Measurements from ENCODE around the gene THSD4. TPM values are rescaled to one million over a fixed set of nuclear protein-coding genes. Genes with fewer than 3 reads are reported as not detected.

The THSD4 gene
- total RNA-seq, 1 donor from 2014 or later: 2.5 TPM

- no peaks in the 10 kb centered on the region for H3K79me2 ChIP-seq (ENCODE audit: insufficient read depth, low read length)
- no peak overlapping the region for H3K4me2 ChIP-seq (ENCODE audit: low read length)
- H3K4me3 Mint-ChIP-seq (ENCODE audit: unreplicated experiment): no peak overlapping the region
- no peak overlapping the region for H3K27ac ChIP-seq (ENCODE audit: low read depth, low read length)
- FAIRE-seq (no peak), DNase-seq (ENCODE audit: low read depth) (no peak)
- no peaks in the 10 kb centered on the region for H3K9me3 Mint-ChIP-seq (ENCODE audit: unreplicated experiment)
- no peaks in the 10 kb centered on the region for H4K20me1 ChIP-seq (ENCODE audit: insufficient read depth, low read length)
- no peaks in the 10 kb centered on the region for H3K36me3 Mint-ChIP-seq (ENCODE audit: low read depth, unreplicated experiment)
- no peak overlapping the region for H3K9ac ChIP-seq (ENCODE audit: low read length)
- no peak overlapping the region for H2AFZ ChIP-seq (ENCODE audit: low read depth, low read length)
- no peaks in the 10 kb centered on the region for H3K27me3 ChIP-seq (ENCODE audit: insufficient read depth, low read length)
- no peak overlapping the region for H3K4me3 ChIP-seq (ENCODE audit: insufficient read depth, low read depth, low read length)
- TF ChIP-seq EZH2 (IDR thresholded peaks at IDR 0.05; ENCODE audit: insufficient read depth, low read length) (no peak), CTCF (IDR thresholded peaks at IDR 0.05; ENCODE audit: insufficient read depth, low read depth, low read length) (no peak)
- no peak overlapping the region for H3K27ac Mint-ChIP-seq (ENCODE audit: unreplicated experiment)
- H3K9me3 ChIP-seq (ENCODE audit: insufficient read depth, low read depth, low read length): no peaks in the 10 kb centered on the region
- no peaks in the 10 kb centered on the region for H3K4me1 ChIP-seq (ENCODE audit: insufficient read depth, low read length)
- no peaks in the 10 kb centered on the region for H3K36me3 ChIP-seq (ENCODE audit: insufficient read depth, low read length)
- H3K4me1 Mint-ChIP-seq (ENCODE audit: low read depth, unreplicated experiment): peaks cover 3% of the 10 kb centered on the region
- H3K27me3 Mint-ChIP-seq (ENCODE audit: low read depth, unreplicated experiment): peaks cover 2% of the 10 kb centered on the region
Measured at GRCh38 chr15:71422530-71423259, 307.4 kb downstream of the THSD4 start.

- FAIRE-seq: no peak
- no peak for TF ChIP-seq CTCF (IDR thresholded peaks at IDR 0.05; ENCODE audit: insufficient read depth, low read depth, low read length)
- no peak for TF ChIP-seq EZH2 (IDR thresholded peaks at IDR 0.05; ENCODE audit: insufficient read depth, low read length)
- H3K4me3 Mint-ChIP-seq (ENCODE audit: unreplicated experiment): no peak overlapping the region
- Histone ChIP-seq H3K4me2 (ENCODE audit: low read length) (no peak overlapping the region), H3K4me1 (ENCODE audit: insufficient read depth, low read length) (no peaks in the 10 kb centered on the region), H4K20me1 (ENCODE audit: insufficient read depth, low read length) (no peaks in the 10 kb centered on the region), H3K4me3 (ENCODE audit: insufficient read depth, low read depth, low read length) (no peak overlapping the region), H3K79me2 (ENCODE audit: insufficient read depth, low read length) (no peaks in the 10 kb centered on the region), H3K9me3 (ENCODE audit: insufficient read depth, low read depth, low read length) (no peaks in the 10 kb centered on the region), H2AFZ (ENCODE audit: low read depth, low read length) (no peak overlapping the region), H3K36me3 (ENCODE audit: insufficient read depth, low read length) (no peaks in the 10 kb centered on the region), H3K27ac (ENCODE audit: low read depth, low read length) (no peak overlapping the region), H3K27me3 (ENCODE audit: insufficient read depth, low read length) (no peaks in the 10 kb centered on the region), H3K9ac (ENCODE audit: low read length) (no peak overlapping the region)
- peaks cover 3% of the 10 kb centered on the region for H3K4me1 Mint-ChIP-seq (ENCODE audit: low read depth, unreplicated experiment)
- H3K9me3 Mint-ChIP-seq (ENCODE audit: unreplicated experiment): no peaks in the 10 kb centered on the region
- DNase-seq (ENCODE audit: low read depth): no peak
- no peaks in the 10 kb centered on the region for H3K36me3 Mint-ChIP-seq (ENCODE audit: low read depth, unreplicated experiment)
- H3K27ac Mint-ChIP-seq (ENCODE audit: unreplicated experiment): no peak overlapping the region
- H3K27me3 Mint-ChIP-seq (ENCODE audit: low read depth, unreplicated experiment): peaks cover 2% of the 10 kb centered on the region
Measured at GRCh38 chr15:71424765-71425164, 309.5 kb downstream of the THSD4 start.

- Histone ChIP-seq H3K27ac (ENCODE audit: low read depth, low read length) (no peak overlapping the region), H2AFZ (ENCODE audit: low read depth, low read length) (no peak overlapping the region), H3K9ac (ENCODE audit: low read length) (no peak overlapping the region), H3K4me3 (ENCODE audit: insufficient read depth, low read depth, low read length) (no peak overlapping the region), H3K9me3 (ENCODE audit: insufficient read depth, low read depth, low read length) (no peaks in the 10 kb centered on the region), H4K20me1 (ENCODE audit: insufficient read depth, low read length) (no peaks in the 10 kb centered on the region), H3K27me3 (ENCODE audit: insufficient read depth, low read length) (no peaks in the 10 kb centered on the region), H3K36me3 (ENCODE audit: insufficient read depth, low read length) (no peaks in the 10 kb centered on the region), H3K79me2 (ENCODE audit: insufficient read depth, low read length) (no peaks in the 10 kb centered on the region), H3K4me2 (ENCODE audit: low read length) (no peak overlapping the region), H3K4me1 (ENCODE audit: insufficient read depth, low read length) (no peaks in the 10 kb centered on the region)
- Mint-ChIP-seq H3K36me3 (ENCODE audit: low read depth, unreplicated experiment) (no peaks in the 10 kb centered on the region), H3K27ac (ENCODE audit: unreplicated experiment) (no peak overlapping the region), H3K4me3 (ENCODE audit: unreplicated experiment) (no peak overlapping the region), H3K27me3 (ENCODE audit: low read depth, unreplicated experiment) (peaks cover 2% of the 10 kb centered on the region), H3K9me3 (ENCODE audit: unreplicated experiment) (no peaks in the 10 kb centered on the region), H3K4me1 (ENCODE audit: low read depth, unreplicated experiment) (peaks cover 3% of the 10 kb centered on the region)
- FAIRE-seq (no peak), DNase-seq (ENCODE audit: low read depth) (no peak)
- TF ChIP-seq CTCF (IDR thresholded peaks at IDR 0.05; ENCODE audit: insufficient read depth, low read depth, low read length) (no peak), EZH2 (IDR thresholded peaks at IDR 0.05; ENCODE audit: insufficient read depth, low read length) (no peak)
Measured at GRCh38 chr15:71425388-71425787, 310.1 kb downstream of the THSD4 start.
